ENCODE results near the gene EFNB2. TPM values are rescaled to one million over a fixed set of nuclear protein-coding genes. Genes with fewer than 3 reads are reported as not detected.

Gene EFNB2
- total RNA-seq, 2 experiments from 2014 or later: 0.25 to 0.51 TPM

- H2AFZ ChIP-seq (ENCODE audit: low read length): no peak overlapping the region
- H3K4me3 ChIP-seq (ENCODE audit: low read depth, low read length, poor library complexity, severe bottlenecking): no peak overlapping the region
- ChIA-PET POLR2A (no interaction called here), CTCF (ENCODE audit: unreplicated experiment) (no interaction called here)
- DNase-seq (ENCODE audit: low spot score): no peak
- no peaks in the 10 kb centered on the region for H4K20me1 ChIP-seq (ENCODE audit: insufficient read depth, low read length)
- H3K79me2 ChIP-seq (ENCODE audit: insufficient read depth, low read depth, low read length): no peaks in the 10 kb centered on the region
- intact Hi-C loops (cut with micrococcal nuclease; ENCODE audit: unreplicated experiment): no loop called here
- no peaks in the 10 kb centered on the region for H3K36me3 ChIP-seq (ENCODE audit: insufficient read depth, low read length)
- no peaks in the 10 kb centered on the region for H3K9me3 ChIP-seq (ENCODE audit: low read length)
- H3K9me2 ChIP-seq (ENCODE audit: insufficient read depth, low read length): no peaks in the 10 kb centered on the region
- no peak overlapping the region for H3K27ac ChIP-seq (ENCODE audit: low read depth, low read length, poor library complexity, severe bottlenecking)
- H3K4me2 ChIP-seq (ENCODE audit: low read length): no peak overlapping the region
- H3K4me1 ChIP-seq (ENCODE audit: insufficient read depth, low read length, poor library complexity, severe bottlenecking): no peaks in the 10 kb centered on the region
- BruUV-seq (replicated peaks): no TSS peak
- TF ChIP-seq CTCF (conservative IDR thresholded peaks at IDR 0.05; ENCODE audit: low read length): no peak
- TF ChIP-seq EZH2phosphoT487 (IDR thresholded peaks at IDR 0.05; ENCODE audit: borderline replicate concordance, low read depth, low read length): no peak
These were observed 5.2 kb downstream of the EFNB2 start for GRCh38 chr13:106530171-106530851.

GRCh38 chr13:106529415-106530170, 5.9 kb downstream of the EFNB2 start:
- no TSS peak for BruUV-seq (replicated peaks)
- H3K79me2 ChIP-seq (ENCODE audit: insufficient read depth, low read depth, low read length): no peaks in the 10 kb centered on the region

More at GRCh38 chr13:106529415-106530170, 5.9 kb downstream of the EFNB2 start:
- no peak for DNase-seq (ENCODE audit: low spot score)
- H3K4me1 ChIP-seq (ENCODE audit: insufficient read depth, low read length, poor library complexity, severe bottlenecking): no peaks in the 10 kb centered on the region
- no peak overlapping the region for H3K27ac ChIP-seq (ENCODE audit: low read depth, low read length, poor library complexity, severe bottlenecking)
- no peaks in the 10 kb centered on the region for H4K20me1 ChIP-seq (ENCODE audit: insufficient read depth, low read length)
- H3K4me2 ChIP-seq (ENCODE audit: low read length): no peak overlapping the region
- intact Hi-C loops (cut with micrococcal nuclease; ENCODE audit: unreplicated experiment): no loop called here
- TF ChIP-seq CTCF (conservative IDR thresholded peaks at IDR 0.05; ENCODE audit: low read length): no peak
- no peak for TF ChIP-seq EZH2phosphoT487 (IDR thresholded peaks at IDR 0.05; ENCODE audit: borderline replicate concordance, low read depth, low read length)
- POLR2A ChIA-PET: no interaction called here
- no peaks in the 10 kb centered on the region for H3K36me3 ChIP-seq (ENCODE audit: insufficient read depth, low read length)
- H3K9me3 ChIP-seq (ENCODE audit: low read length): no peaks in the 10 kb centered on the region
- CTCF ChIA-PET (ENCODE audit: unreplicated experiment): no interaction called here
- no peaks in the 10 kb centered on the region for H3K9me2 ChIP-seq (ENCODE audit: insufficient read depth, low read length)
- H2AFZ ChIP-seq (ENCODE audit: low read length): no peak overlapping the region
- H3K4me3 ChIP-seq (ENCODE audit: low read depth, low read length, poor library complexity, severe bottlenecking): no peak overlapping the region
